Stimulated activated CD8-positive, alpha-beta memory T cell treated with anti-CD3 and anti-CD28 coated beads, Interleukin-12 subunit alpha, Interleukin-12 subunit beta, amount 100 ng/mL, for 24 hours (primary cell): ENCODE data around the gene PACS2.
"Not testable (repeated sequence)": the region's sequence is repeated elsewhere in the genome, so short reads cannot be mapped to it uniquely, and the experiment has no call there.

Experiments used
- DNase-seq: peaks from one replicate; pipeline ENCODE4 v3.0.0-alpha.2; 2020; ENCODE audit errors: extremely low read depth

The PACS2 gene

GRCh38 chr14:105332350-105332874 lies 17.9 kb downstream of the PACS2 start:
- DNase-seq: no peak

- DNase-seq: no peak
Measured at GRCh38 chr14:105333020-105333490, 18.5 kb downstream of the PACS2 start.

- DNase-seq: no peak
Measured at GRCh38 chr14:105333613-105334364, 19.2 kb downstream of the PACS2 start.

GRCh38 chr14:105334383-105335230 lies 20.1 kb downstream of the PACS2 start:
- DNase-seq: no peak

GRCh38 chr14:105335231-105335542 lies 20.6 kb downstream of the PACS2 start:
- not testable (repeated sequence) for DNase-seq

- DNase-seq: no peak
Measured at GRCh38 chr14:105335735-105336476, 21.4 kb downstream of the PACS2 start.

GRCh38 chr14:105336477-105337287 lies 22.1 kb downstream of the PACS2 start:
- no peak for DNase-seq

- no peak for DNase-seq
Measured at GRCh38 chr14:105337433-105337832, 22.9 kb downstream of the PACS2 start.

- no peak for DNase-seq
Measured at GRCh38 chr14:105337966-105338741, 23.6 kb downstream of the PACS2 start.

- DNase-seq: no peak
Measured at GRCh38 chr14:105340821-105341733, 26.5 kb downstream of the PACS2 start.

GRCh38 chr14:105343194-105343593 lies 28.6 kb downstream of the PACS2 start:
- DNase-seq: no peak

GRCh38 chr14:105346200-105346533 lies 31.6 kb downstream of the PACS2 start:
- DNase-seq: no peak

GRCh38 chr14:105346876-105347586 lies 32.5 kb downstream of the PACS2 start:
- no peak for DNase-seq

GRCh38 chr14:105347587-105347968 lies 33.0 kb downstream of the PACS2 start:
- DNase-seq: no peak

GRCh38 chr14:105348169-105348944 lies 33.8 kb downstream of the PACS2 start:
- DNase-seq: no peak

GRCh38 chr14:105348945-105349699 lies 34.6 kb downstream of the PACS2 start:
- no peak for DNase-seq

- no peak for DNase-seq
Measured at GRCh38 chr14:105349992-105350391, 35.4 kb downstream of the PACS2 start.
